Measurements from ENCODE around the gene IL12RB2.

The IL12RB2 gene, protein sequence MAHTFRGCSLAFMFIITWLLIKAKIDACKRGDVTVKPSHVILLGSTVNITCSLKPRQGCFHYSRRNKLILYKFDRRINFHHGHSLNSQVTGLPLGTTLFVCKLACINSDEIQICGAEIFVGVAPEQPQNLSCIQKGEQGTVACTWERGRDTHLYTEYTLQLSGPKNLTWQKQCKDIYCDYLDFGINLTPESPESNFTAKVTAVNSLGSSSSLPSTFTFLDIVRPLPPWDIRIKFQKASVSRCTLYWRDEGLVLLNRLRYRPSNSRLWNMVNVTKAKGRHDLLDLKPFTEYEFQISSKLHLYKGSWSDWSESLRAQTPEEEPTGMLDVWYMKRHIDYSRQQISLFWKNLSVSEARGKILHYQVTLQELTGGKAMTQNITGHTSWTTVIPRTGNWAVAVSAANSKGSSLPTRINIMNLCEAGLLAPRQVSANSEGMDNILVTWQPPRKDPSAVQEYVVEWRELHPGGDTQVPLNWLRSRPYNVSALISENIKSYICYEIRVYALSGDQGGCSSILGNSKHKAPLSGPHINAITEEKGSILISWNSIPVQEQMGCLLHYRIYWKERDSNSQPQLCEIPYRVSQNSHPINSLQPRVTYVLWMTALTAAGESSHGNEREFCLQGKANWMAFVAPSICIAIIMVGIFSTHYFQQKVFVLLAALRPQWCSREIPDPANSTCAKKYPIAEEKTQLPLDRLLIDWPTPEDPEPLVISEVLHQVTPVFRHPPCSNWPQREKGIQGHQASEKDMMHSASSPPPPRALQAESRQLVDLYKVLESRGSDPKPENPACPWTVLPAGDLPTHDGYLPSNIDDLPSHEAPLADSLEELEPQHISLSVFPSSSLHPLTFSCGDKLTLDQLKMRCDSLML

DNA sequence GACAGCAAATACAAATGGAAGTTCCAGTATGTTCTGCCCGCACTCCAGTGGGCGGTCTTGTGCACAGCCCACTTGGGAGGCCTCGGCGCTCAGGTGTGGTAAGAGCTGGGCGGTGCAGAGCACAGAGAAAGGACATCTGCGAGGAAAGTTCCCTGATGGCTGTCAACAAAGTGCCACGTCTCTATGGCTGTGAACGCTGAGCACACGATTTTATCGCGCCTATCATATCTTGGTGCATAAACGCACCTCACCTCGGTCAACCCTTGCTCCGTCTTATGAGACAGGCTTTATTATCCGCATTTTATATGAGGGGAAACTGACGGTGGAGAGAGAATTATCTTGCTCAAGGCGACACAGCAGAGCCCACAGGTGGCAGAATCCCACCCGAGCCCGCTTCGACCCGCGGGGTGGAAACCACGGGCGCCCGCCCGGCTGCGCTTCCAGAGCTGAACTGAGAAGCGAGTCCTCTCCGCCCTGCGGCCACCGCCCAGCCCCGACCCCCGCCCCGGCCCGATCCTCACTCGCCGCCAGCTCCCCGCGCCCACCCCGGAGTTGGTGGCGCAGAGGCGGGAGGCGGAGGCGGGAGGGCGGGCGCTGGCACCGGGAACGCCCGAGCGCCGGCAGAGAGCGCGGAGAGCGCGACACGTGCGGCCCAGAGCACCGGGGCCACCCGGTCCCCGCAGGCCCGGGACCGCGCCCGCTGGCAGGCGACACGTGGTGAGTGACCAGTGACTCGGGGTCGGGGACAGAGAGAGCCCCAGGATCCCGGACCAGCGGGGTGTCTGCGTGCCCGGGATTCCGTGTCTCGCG is at the start of gene IL12RB2:
Gene IL12RB2, plus strand, starts transcription at position 623 of the 810 bp plus-strand sequence. CDS start 12,496 bp downstream, outside the sequence.
- Histone ChIP-seq H4K20me1 (no peaks in the 10 kb centered on the region), H3K9me3 (replicated peaks in 1 of 11) (no peaks in the 10 kb centered on the region), H3K36me3 (no peaks in the 10 kb centered on the region; a peak in 1 of 22 replicates), H3K4me3 (peak within 1 kb of the TSS; percentile 58 to 81 (median 71)), H3K27me3 (peaks cover 0 to 5% (median 0%) of the 10 kb centered on the region in 11 experiments; a peak in 2 of 22 replicates), H3K4me2 (peak within 1 kb of the TSS; percentile 78 to 96 (median 92)), H3K4me1 (peaks cover 33 to 63% (median 42%) of the 10 kb centered on the region in 10 experiments), H3K27ac (peak within 1 kb of the TSS; percentile 34 to 91 (median 84); a peak in 21 of 22 replicates), H3K9ac (peak within 1 kb of the TSS; percentile 78 to 94 (median 85))
- TF ChIP-seq Cebpa-rat (IDR thresholded peaks at IDR 0.05): no peak

DNA sequence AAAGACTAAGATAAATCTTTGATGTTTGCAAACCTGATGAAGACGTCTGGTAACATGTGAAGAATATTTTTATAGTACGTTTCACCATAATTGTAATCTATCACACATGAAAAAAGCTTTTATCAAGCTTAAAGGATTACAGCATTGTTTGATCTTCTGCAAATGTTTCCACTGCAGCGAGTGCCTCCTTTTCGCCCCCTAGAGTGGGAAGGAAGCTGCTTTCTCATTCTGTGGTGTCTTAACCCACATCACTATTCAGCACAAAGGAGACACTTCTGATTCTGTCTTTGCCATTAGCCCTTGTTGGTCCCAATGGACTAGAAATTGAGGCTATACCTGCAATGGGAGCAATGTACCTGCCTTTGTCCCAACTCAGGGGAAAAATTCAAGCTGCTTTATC is 46.0 kb upstream of the IL12RB2 start:
- Histone ChIP-seq H3K27me3 (no peaks in the 10 kb centered on the region), H3K36me3 (no peaks in the 10 kb centered on the region), H3K27ac (peak overlapping the region in 1 of 11 experiments; percentile 73; a peak in 1 of 22 replicates), H4K20me1 (no peaks in the 10 kb centered on the region), H3K4me2 (peak overlapping the region in 8 of 11 experiments; percentile 10 to 98 (median 84); a peak in 14 of 22 replicates), H3K9me3 (replicated peaks in 1 of 11) (peaks cover 0 to 32% (median 6%) of the 10 kb centered on the region in 11 experiments; a peak in 11 of 22 replicates), H3K9ac (no peak overlapping the region), H3K4me3 (no peak overlapping the region), H3K4me1 (peaks cover 12 to 66% (median 57%) of the 10 kb centered on the region in 10 experiments)
- TF ChIP-seq Cebpa-rat (IDR thresholded peaks at IDR 0.05): no peak

DNA sequence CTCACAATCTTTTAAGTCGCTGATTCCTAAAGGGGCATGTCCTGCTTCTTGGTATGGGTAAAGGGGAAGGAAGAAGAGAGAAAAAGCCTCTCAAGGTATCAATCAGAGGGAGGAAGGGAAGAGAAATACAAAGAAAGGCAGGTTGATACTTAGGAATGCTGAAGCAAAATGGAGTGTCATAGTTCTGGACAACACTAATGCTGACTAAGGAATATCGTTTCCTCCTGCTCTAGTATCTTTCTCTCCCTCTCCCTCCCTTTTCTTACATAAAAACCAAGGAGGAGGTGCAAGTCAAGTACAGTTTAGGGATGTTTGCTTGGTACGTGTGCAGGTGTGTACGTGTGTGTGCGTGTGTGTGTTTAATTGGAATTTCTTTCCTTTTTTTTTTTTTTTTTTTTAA is 44.9 kb upstream of the IL12RB2 start:
- no peak for TF ChIP-seq Cebpa-rat (IDR thresholded peaks at IDR 0.05)
- Histone ChIP-seq H3K4me2 (peak overlapping the region in 9 of 11 experiments; percentile 40 to 98 (median 84); a peak in 16 of 22 replicates), H3K36me3 (0 out of 22 replicates have a peak, but pooled peaks cover 0 to 1% (median 0%) of the 10 kb centered on the region in 11 experiments), H3K27ac (peak overlapping the region in 3 of 11 experiments; percentile 55 to 73 (median 70); a peak in 3 of 22 replicates), H3K9me3 (replicated peaks in 1 of 11) (peaks cover 0 to 22% (median 5%) of the 10 kb centered on the region in 11 experiments; a peak in 7 of 22 replicates), H3K4me3 (no peak overlapping the region), H3K9ac (no peak overlapping the region; a peak in 1 of 22 replicates), H3K4me1 (peaks cover 12 to 67% (median 59%) of the 10 kb centered on the region in 10 experiments), H3K27me3 (no peaks in the 10 kb centered on the region), H4K20me1 (no peaks in the 10 kb centered on the region)

DNA sequence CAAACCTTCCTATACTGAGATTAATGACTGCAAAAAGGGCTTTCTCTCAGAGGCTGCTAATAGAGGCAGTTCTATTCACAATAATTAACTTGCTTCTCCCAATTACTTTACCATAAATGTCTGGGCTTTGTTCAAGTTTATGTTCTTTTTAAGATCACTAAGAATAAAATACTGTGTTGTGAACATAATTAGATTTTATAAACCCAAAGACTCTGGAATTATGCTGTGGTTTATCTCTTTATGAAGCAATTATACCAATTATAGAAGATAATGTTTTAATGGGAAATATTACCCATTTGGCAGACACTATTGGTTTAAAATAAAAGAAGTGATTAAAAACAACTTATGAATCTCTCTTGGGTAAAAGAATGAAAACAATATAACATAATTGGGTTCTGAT is 43.5 kb upstream of the IL12RB2 start:
- H3K4me3 ChIP-seq: peak overlapping the region in 4 of 10 experiments; percentile 41 to 52 (median 50); a peak in 4 of 20 replicates
- no peak for TF ChIP-seq Cebpa-rat (IDR thresholded peaks at IDR 0.05)
- 0 out of 22 replicates have a peak, but pooled peaks cover 0 to 3% (median 0%) of the 10 kb centered on the region in 11 experiments for H3K36me3 ChIP-seq
- peak overlapping the region; percentile 40 to 98 (median 81); a peak in 20 of 22 replicates for H3K4me2 ChIP-seq
- H4K20me1 ChIP-seq: no peaks in the 10 kb centered on the region
- H3K9me3 ChIP-seq (replicated peaks in 1 of 11): peaks cover 0 to 18% (median 5%) of the 10 kb centered on the region in 11 experiments; a peak in 5 of 22 replicates
- no peaks in the 10 kb centered on the region for H3K27me3 ChIP-seq
- peak overlapping the region in 4 of 11 experiments; percentile 15 to 72 (median 30); a peak in 6 of 22 replicates for H3K9ac ChIP-seq
- peak overlapping the region in 7 of 11 experiments; percentile 15 to 73 (median 62); a peak in 9 of 22 replicates for H3K27ac ChIP-seq
- H3K4me1 ChIP-seq: peaks cover 12 to 82% (median 66%) of the 10 kb centered on the region in 10 experiments

DNA sequence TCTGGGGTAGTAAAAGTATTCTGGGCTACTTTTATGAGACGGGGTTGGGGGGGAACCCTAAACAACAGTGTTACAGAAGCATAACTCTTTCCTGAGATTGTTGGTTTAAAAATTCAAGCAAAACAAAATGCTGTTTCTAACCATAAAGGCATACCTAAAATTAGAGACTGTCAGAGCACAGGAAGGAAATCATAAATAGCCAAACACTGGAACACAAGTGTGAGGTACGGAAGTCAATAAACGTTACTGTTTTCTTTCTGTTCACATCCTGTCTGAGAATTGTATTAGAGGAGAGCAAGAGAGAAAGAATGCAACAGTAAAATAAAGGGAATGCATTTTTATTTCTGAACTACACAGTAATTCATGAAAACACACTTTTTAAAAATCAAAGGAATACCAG is 42.8 kb upstream of the IL12RB2 start:
- TF ChIP-seq Cebpa-rat (IDR thresholded peaks at IDR 0.05): no peak
- Histone ChIP-seq H3K4me2 (peak overlapping the region; percentile 40 to 98 (median 81); a peak in 20 of 22 replicates), H3K27me3 (no peaks in the 10 kb centered on the region), H3K27ac (peak overlapping the region in 9 of 11 experiments; percentile 5 to 73 (median 55); a peak in 15 of 22 replicates), H3K4me1 (peaks cover 12 to 83% (median 66%) of the 10 kb centered on the region in 10 experiments), H3K9ac (peak overlapping the region in 8 of 11 experiments; percentile 24 to 72 (median 44); a peak in 11 of 22 replicates), H3K4me3 (peak overlapping the region in 6 of 10 experiments; percentile 28 to 52 (median 46); a peak in 8 of 20 replicates), H4K20me1 (no peaks in the 10 kb centered on the region), H3K9me3 (replicated peaks in 1 of 11) (peaks cover 0 to 17% (median 5%) of the 10 kb centered on the region in 11 experiments; a peak in 12 of 22 replicates), H3K36me3 (peaks cover 0 to 4% (median 0%) of the 10 kb centered on the region in 11 experiments; a peak in 1 of 22 replicates)

DNA sequence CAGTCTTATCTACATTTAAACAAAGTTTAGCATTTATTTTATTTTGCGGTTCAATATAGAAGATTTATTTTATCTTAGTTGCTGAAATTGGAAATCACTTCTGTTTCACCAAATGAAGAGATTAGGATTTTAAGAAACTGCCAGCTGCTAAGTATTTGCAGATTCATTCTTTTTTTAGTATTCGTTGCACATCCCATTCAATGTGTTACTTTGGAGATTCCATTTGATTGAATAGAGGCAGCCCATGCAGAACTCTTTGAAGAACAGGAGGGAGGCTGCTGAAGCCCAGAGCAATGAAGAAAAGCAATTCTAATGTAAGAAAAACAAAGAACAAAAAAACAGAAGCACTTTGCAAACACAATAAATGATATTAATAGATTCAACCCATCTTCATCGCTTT is 38.6 kb upstream of the IL12RB2 start:
- H3K4me1 ChIP-seq: peaks cover 12 to 53% (median 41%) of the 10 kb centered on the region in 10 experiments
- no peak overlapping the region for H3K27ac ChIP-seq
- H3K4me2 ChIP-seq: peak overlapping the region in 1 of 11 experiments; percentile 98; a peak in 3 of 22 replicates
- no peak for TF ChIP-seq Cebpa-rat (IDR thresholded peaks at IDR 0.05)
- H3K36me3 ChIP-seq: peaks cover 0 to 18% (median 5%) of the 10 kb centered on the region in 11 experiments; a peak in 8 of 22 replicates
- H3K9ac ChIP-seq: no peak overlapping the region
- H3K9me3 ChIP-seq (replicated peaks in 1 of 11): peaks cover 23 to 51% (median 43%) of the 10 kb centered on the region in 11 experiments
- H3K4me3 ChIP-seq: no peak overlapping the region
- H3K27me3 ChIP-seq: no peaks in the 10 kb centered on the region
- H4K20me1 ChIP-seq: no peaks in the 10 kb centered on the region

DNA sequence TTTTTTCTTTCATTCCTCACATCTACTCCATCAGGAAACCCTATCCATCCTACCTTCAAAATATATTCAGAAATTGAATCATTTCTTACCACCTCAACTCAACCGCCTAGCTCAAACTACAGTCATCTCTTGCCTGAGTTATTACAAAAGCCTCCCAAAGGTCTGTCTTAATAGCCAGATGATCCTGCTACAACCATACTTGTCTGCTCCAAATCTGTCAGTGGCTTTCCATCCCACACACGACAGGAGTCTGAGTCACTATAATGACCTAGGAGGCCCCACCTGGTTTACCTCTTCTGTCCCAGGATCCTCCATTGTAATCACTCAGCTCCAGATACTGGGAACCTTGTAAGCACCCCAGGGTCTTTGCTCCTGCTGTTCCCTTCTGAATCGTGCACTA is 37.1 kb upstream of the IL12RB2 start:
- Histone ChIP-seq H3K27ac (no peak overlapping the region), H3K4me1 (peaks cover 0 to 38% (median 26%) of the 10 kb centered on the region in 10 experiments; a peak in 13 of 20 replicates), H3K27me3 (no peaks in the 10 kb centered on the region), H4K20me1 (no peaks in the 10 kb centered on the region), H3K4me2 (no peak overlapping the region), H3K9ac (no peak overlapping the region), H3K36me3 (peaks cover 0 to 18% (median 5%) of the 10 kb centered on the region in 11 experiments; a peak in 8 of 22 replicates), H3K4me3 (no peak overlapping the region), H3K9me3 (replicated peaks in 1 of 11) (peaks cover 23 to 56% (median 44%) of the 10 kb centered on the region in 11 experiments)
- no peak for TF ChIP-seq Cebpa-rat (IDR thresholded peaks at IDR 0.05)
